ENCODE data around the gene ZNF451.

DNA sequence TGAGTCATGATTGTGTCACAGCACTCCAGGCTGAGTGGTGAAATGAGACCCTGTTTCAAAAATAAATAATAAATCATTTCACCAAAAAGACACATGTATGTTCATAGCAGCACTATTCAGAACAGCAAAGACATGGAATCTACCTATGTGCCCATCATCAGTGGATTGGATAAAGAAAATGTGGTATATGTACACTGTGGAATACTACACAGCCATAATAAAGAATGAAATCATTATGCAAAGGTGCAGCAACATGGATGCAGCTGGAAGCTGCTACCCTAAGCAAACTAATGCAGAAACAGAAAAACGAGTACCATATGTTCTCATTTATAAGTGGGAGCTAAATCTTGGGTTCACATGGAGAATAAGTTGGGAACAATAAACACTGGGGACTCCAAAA lies 33.1 kb downstream of the ZNF451 start:
- no peak for TF ChIP-seq SIN3A (IDR thresholded peaks at IDR 0.05; ENCODE audit: borderline replicate concordance, insufficient read depth, low read length)
- TF ChIP-seq POLR2AphosphoS5 (IDR thresholded peaks at IDR 0.05; ENCODE audit: low read depth, low read length) = no peak
- TF ChIP-seq, protein P1, sequence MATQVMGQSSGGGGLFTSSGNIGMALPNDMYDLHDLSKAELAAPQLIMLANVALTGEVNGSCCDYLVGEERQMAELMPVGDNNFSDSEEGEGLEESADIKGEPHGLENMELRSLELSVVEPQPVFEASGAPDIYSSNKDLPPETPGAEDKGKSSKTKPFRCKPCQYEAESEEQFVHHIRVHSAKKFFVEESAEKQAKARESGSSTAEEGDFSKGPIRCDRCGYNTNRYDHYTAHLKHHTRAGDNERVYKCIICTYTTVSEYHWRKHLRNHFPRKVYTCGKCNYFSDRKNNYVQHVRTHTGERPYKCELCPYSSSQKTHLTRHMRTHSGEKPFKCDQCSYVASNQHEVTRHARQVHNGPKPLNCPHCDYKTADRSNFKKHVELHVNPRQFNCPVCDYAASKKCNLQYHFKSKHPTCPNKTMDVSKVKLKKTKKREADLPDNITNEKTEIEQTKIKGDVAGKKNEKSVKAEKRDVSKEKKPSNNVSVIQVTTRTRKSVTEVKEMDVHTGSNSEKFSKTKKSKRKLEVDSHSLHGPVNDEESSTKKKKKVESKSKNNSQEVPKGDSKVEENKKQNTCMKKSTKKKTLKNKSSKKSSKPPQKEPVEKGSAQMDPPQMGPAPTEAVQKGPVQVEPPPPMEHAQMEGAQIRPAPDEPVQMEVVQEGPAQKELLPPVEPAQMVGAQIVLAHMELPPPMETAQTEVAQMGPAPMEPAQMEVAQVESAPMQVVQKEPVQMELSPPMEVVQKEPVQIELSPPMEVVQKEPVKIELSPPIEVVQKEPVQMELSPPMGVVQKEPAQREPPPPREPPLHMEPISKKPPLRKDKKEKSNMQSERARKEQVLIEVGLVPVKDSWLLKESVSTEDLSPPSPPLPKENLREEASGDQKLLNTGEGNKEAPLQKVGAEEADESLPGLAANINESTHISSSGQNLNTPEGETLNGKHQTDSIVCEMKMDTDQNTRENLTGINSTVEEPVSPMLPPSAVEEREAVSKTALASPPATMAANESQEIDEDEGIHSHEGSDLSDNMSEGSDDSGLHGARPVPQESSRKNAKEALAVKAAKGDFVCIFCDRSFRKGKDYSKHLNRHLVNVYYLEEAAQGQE (IDR thresholded peaks at IDR 0.05; ENCODE audit: insufficient read depth in 1 of 2, low read depth in 2 of 2, low read length in 2 of 2) = no peak

Measured in PFSK-1 (cell line).